Activated T-helper 9 cell treated with anti-CD3 and anti-CD28 coated beads, Interleukin-2, amount 50 U/mL, for 16 hours (primary cell): ENCODE measurements around the gene GSTK1.
A peak's percentile ranks its signal among the peaks of the same experiment; 100 is the strongest.
"Not testable (repeated sequence)": the region's sequence is repeated elsewhere in the genome, so short reads cannot be mapped to it uniquely, and the experiment has no call there.

ENCODE experiments used
- DNase-seq: peaks from one replicate; pipeline ENCODE4 v3.0.0-alpha.2; 2020; ENCODE audit warnings: low read depth

GSTK1 gene

GRCh38 chr7:143238289-143238980 lies 24.8 kb upstream of the GSTK1 start:
- no peak for DNase-seq

- DNase-seq, result no peak
These were observed 23.4 kb upstream of the GSTK1 start for GRCh38 chr7:143239813-143240212.

GRCh38 chr7:143240291-143241168 lies 22.7 kb upstream of the GSTK1 start:
- DNase-seq, result peak; percentile 54

- DNase-seq, result no peak
These were observed 20.9 kb upstream of the GSTK1 start for GRCh38 chr7:143242306-143242705.

- no peak for DNase-seq
These were observed 20.1 kb upstream of the GSTK1 start for GRCh38 chr7:143243111-143243510.

GRCh38 chr7:143243614-143244013 lies 19.6 kb upstream of the GSTK1 start:
- DNase-seq, result no peak

- DNase-seq, result no peak
These were observed 18.9 kb upstream of the GSTK1 start for GRCh38 chr7:143244321-143244720.

- no peak for DNase-seq
These were observed 18.1 kb upstream of the GSTK1 start for GRCh38 chr7:143245123-143245522.

GRCh38 chr7:143247372-143247771 lies 15.9 kb upstream of the GSTK1 start:
- no peak for DNase-seq

GRCh38 chr7:143248761-143249354 lies 14.4 kb upstream of the GSTK1 start:
- no peak for DNase-seq

GRCh38 chr7:143250199-143250598 lies 13.0 kb upstream of the GSTK1 start:
- no peak for DNase-seq

- no peak for DNase-seq
These were observed 12.4 kb upstream of the GSTK1 start for GRCh38 chr7:143250822-143251221.

GRCh38 chr7:143252006-143252405 lies 11.2 kb upstream of the GSTK1 start:
- DNase-seq, result no peak

GRCh38 chr7:143255564-143255963 lies 7.7 kb upstream of the GSTK1 start:
- no peak for DNase-seq

- no peak for DNase-seq
These were observed 6.9 kb upstream of the GSTK1 start for GRCh38 chr7:143256325-143256724.

GRCh38 chr7:143256932-143257331 lies 6.3 kb upstream of the GSTK1 start:
- DNase-seq, result no peak

GRCh38 chr7:143257501-143257900 lies 5.7 kb upstream of the GSTK1 start:
- DNase-seq, result no peak

- no peak for DNase-seq
These were observed 4.4 kb upstream of the GSTK1 start for GRCh38 chr7:143258831-143259230.

GRCh38 chr7:143259765-143260164 lies 3.5 kb upstream of the GSTK1 start:
- DNase-seq, result no peak

- DNase-seq, result no peak
These were observed 1.3 kb upstream of the GSTK1 start for GRCh38 chr7:143261901-143262300.

- not testable (repeated sequence) for DNase-seq
These were observed 941 bp downstream of the GSTK1 start for GRCh38 chr7:143264196-143264568.

- DNase-seq, result no peak
These were observed 1.9 kb downstream of the GSTK1 start for GRCh38 chr7:143265017-143265693.

GRCh38 chr7:143269251-143269650 lies 6.0 kb downstream of the GSTK1 start:
- DNase-seq, result no peak
